Activated naive CD8-positive, alpha-beta T cell treated with anti-CD3 and anti-CD28 coated beads, Interleukin-2, amount 50 U/mL, for 16 hours (primary cell): ENCODE measurements around the gene PDZD7.

Experiments
- DNase-seq: peaks from one replicate; pipeline ENCODE4 v3.0.0-alpha.2; 2020; ENCODE audit warnings: low read depth, low spot score

Gene PDZD7

GRCh38 chr10:101002456-101002855 is 28.5 kb downstream of the PDZD7 start:
- DNase-seq = no peak

GRCh38 chr10:101001659-101002035 is 29.3 kb downstream of the PDZD7 start:
- no peak for DNase-seq

- no peak for DNase-seq
Observed at GRCh38 chr10:101000915-101001658, 29.8 kb downstream of the PDZD7 start.

GRCh38 chr10:101000127-101000914 is 30.6 kb downstream of the PDZD7 start:
- no peak for DNase-seq

GRCh38 chr10:100999742-101000126 is 31.2 kb downstream of the PDZD7 start, which contains the start of gene LZTS2:
Gene LZTS2, plus strand, starts transcription at chr10:100999808. Its CDS starts 2,731 bp downstream, at chr10:101002539.
- DNase-seq = no peak

- DNase-seq = peak; percentile 52
Observed at GRCh38 chr10:100998991-100999741, 31.8 kb downstream of the PDZD7 start.

GRCh38 chr10:100998183-100998990 is 32.5 kb downstream of the PDZD7 start:
- DNase-seq = peak; percentile 30

- DNase-seq = peak; percentile 18
Observed at GRCh38 chr10:100997360-100998182, 33.4 kb downstream of the PDZD7 start.

- DNase-seq = no peak
Observed at GRCh38 chr10:100996678-100997359, 34.1 kb downstream of the PDZD7 start.

- no peak for DNase-seq
Observed at GRCh38 chr10:100995181-100995580, 35.7 kb downstream of the PDZD7 start.

- no peak for DNase-seq
Observed at GRCh38 chr10:100993986-100994708, 36.8 kb downstream of the PDZD7 start.

GRCh38 chr10:100989088-100989487 is 41.8 kb downstream of the PDZD7 start:
- DNase-seq = no peak

- no peak for DNase-seq
Observed at GRCh38 chr10:100988166-100988565, 42.8 kb downstream of the PDZD7 start.

- DNase-seq = no peak
Observed at GRCh38 chr10:100987685-100988049, 43.3 kb downstream of the PDZD7 start.

- DNase-seq = peak; percentile 75
Observed at GRCh38 chr10:100986952-100987684, 43.8 kb downstream of the PDZD7 start, which contains the start of the genes MRPL43 and TWNK. Gene MRPL43, minus strand, starts transcription at chr10:100987497. Its CDS starts 54 bp downstream, at chr10:100987443. Gene TWNK, plus strand, starts transcription at chr10:100987543. Its CDS starts 668 bp downstream, at chr10:100988211.

- DNase-seq = no peak
Observed at GRCh38 chr10:100986623-100986951, 44.3 kb downstream of the PDZD7 start.

GRCh38 chr10:100985336-100985735 is 45.6 kb downstream of the PDZD7 start:
- DNase-seq = no peak

- no peak for DNase-seq
Observed at GRCh38 chr10:100984672-100985177, 46.2 kb downstream of the PDZD7 start.
